ENCODE measurements around the gene IL25. TPM values are rescaled to one million over a fixed set of nuclear protein-coding genes. Genes with fewer than 3 reads are reported as not detected.

Gene IL25
- total and polyA plus RNA-seq, 2 of the 13 experiments (the other 11 are each of a cell fraction or from before 2014, with no cell fraction given), result not detected

- no peak for TF ChIP-seq CAMTA2 (CRISPR knock-in tag; IDR thresholded peaks at IDR 0.05; ENCODE audit: borderline replicate concordance)
- TF ChIP-seq, protein P1, sequence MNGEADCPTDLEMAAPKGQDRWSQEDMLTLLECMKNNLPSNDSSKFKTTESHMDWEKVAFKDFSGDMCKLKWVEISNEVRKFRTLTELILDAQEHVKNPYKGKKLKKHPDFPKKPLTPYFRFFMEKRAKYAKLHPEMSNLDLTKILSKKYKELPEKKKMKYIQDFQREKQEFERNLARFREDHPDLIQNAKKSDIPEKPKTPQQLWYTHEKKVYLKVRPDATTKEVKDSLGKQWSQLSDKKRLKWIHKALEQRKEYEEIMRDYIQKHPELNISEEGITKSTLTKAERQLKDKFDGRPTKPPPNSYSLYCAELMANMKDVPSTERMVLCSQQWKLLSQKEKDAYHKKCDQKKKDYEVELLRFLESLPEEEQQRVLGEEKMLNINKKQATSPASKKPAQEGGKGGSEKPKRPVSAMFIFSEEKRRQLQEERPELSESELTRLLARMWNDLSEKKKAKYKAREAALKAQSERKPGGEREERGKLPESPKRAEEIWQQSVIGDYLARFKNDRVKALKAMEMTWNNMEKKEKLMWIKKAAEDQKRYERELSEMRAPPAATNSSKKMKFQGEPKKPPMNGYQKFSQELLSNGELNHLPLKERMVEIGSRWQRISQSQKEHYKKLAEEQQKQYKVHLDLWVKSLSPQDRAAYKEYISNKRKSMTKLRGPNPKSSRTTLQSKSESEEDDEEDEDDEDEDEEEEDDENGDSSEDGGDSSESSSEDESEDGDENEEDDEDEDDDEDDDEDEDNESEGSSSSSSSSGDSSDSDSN (CRISPR knock-in tag; IDR thresholded peaks at IDR 0.05), result 0 out of 2 replicates have a peak, but pooled peaks have one; percentile 37
- TF ChIP-seq ZNF3 (CRISPR knock-in tag; IDR thresholded peaks at IDR 0.05), result no peak
- TF ChIP-seq, protein P2, sequence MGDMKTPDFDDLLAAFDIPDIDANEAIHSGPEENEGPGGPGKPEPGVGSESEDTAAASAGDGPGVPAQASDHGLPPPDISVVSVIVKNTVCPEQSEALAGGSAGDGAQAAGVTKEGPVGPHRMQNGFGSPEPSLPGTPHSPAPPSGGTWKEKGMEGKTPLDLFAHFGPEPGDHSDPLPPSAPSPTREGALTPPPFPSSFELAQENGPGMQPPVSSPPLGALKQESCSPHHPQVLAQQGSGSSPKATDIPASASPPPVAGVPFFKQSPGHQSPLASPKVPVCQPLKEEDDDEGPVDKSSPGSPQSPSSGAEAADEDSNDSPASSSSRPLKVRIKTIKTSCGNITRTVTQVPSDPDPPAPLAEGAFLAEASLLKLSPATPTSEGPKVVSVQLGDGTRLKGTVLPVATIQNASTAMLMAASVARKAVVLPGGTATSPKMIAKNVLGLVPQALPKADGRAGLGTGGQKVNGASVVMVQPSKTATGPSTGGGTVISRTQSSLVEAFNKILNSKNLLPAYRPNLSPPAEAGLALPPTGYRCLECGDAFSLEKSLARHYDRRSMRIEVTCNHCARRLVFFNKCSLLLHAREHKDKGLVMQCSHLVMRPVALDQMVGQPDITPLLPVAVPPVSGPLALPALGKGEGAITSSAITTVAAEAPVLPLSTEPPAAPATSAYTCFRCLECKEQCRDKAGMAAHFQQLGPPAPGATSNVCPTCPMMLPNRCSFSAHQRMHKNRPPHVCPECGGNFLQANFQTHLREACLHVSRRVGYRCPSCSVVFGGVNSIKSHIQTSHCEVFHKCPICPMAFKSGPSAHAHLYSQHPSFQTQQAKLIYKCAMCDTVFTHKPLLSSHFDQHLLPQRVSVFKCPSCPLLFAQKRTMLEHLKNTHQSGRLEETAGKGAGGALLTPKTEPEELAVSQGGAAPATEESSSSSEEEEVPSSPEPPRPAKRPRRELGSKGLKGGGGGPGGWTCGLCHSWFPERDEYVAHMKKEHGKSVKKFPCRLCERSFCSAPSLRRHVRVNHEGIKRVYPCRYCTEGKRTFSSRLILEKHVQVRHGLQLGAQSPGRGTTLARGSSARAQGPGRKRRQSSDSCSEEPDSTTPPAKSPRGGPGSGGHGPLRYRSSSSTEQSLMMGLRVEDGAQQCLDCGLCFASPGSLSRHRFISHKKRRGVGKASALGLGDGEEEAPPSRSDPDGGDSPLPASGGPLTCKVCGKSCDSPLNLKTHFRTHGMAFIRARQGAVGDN (CRISPR knock-in tag; IDR thresholded peaks at IDR 0.05), result peak; percentile 51
- no peak for TF ChIP-seq GFI1 (CRISPR knock-in tag; IDR thresholded peaks at IDR 0.05; ENCODE audit: borderline replicate concordance)
- peak; percentile 38; the same call in 1 of the 2 replicates for TF ChIP-seq THAP9 (CRISPR knock-in tag; IDR thresholded peaks at IDR 0.05; ENCODE audit: borderline replicate concordance)
These were observed 19.8 kb upstream of the IL25 start, which contains the start of gene SLC22A17 (continued) for GRCh38 chr14:23352506-23353432.

All from HepG2 (cell line).